AG04449 (cell line): ENCODE measurements around the gene TMPRSS13.

Source experiments
- CTCF ChIA-PET: fragments of 350-600 bp; formaldehyde crosslinking; extraction: SDS; loops from one replicate; lab custom pipeline; 2021; ENCODE audit warnings: antibody characterized with exemption; lab: Yijun Ruan, JAX
- POLR2A ChIA-PET: fragments of 400-600, 350-600 bp; formaldehyde crosslinking; extraction: SDS; loops from one replicate; lab custom pipeline; 2020; ENCODE audit warnings: antibody characterized with exemption, inconsistent platforms; lab: Yijun Ruan, JAX
- DNase-seq: peaks from one replicate; pipeline ENCODE4 v3.0.0-alpha.2; 2010; ENCODE audit warnings: low read depth, low spot score
- H3K4me3 ChIP-seq: 2 replicates; pipeline ENCODE4 v1.5.1; 2011; ENCODE audit warnings: low read depth, mild to moderate bottlenecking, control low read depth, low read length
- CTCF ChIP-seq: IDR thresholded peaks from one replicate; pipeline ENCODE4 v1.5.1; 2011; ENCODE audit warnings: mild to moderate bottlenecking, moderate library complexity, low read length, control low read depth, inconsistent platforms; ENCODE audit not compliant: insufficient read depth; ENCODE audit errors: missing control alignments

TMPRSS13 gene

DNA sequence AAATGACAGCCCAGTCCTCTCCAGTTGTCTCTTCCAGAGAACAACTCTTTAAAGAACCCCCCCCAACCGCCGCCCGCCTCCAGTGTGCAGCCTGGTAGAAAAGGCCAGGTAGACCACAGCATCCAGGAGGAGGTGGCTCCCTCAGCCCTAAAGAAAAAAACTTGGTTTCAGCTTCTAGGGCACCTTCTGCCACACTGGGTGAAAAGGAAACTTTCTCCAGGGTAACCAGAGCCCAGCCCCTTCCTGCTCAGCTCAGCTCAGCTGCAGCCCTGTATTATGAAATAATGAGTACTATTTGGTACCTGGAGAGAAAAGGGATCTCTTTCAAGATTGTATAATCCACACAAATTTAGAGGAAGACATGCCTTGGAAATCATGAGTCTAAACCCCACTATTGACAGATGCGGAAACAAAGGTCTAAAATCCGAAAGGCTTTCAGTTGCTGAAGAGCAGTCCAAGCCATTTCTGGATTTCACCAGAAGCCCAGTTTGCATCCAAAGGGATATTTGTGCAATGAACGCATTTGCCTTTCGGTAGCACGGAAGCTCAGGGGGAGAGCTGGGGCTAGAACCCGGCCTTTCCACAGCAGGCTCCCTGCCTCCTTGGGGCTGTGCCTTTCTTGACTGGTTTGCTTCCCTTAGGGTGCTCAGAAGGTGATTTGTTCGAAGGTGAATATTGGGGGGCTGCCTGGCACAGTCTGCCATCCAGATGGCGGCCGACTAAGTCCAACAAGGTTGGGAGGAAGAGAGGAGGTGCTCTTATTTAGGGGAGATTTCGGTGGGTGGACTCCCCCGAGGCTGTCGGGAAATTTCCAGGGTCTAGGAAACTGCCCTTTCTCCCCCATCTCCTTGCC, 56.0 kb downstream of the TMPRSS13 start:
- ChIA-PET CTCF (interaction anchor here (1.0 to 1.1 kb wide), 2 partner anchors 29 to 31 kb away, joined by 4 to 5 read pairs; no protein-coding TSS in a partner anchor), POLR2A (no interaction called here)
- no peak for DNase-seq
- H3K4me3 ChIP-seq: no peak overlapping the region
- no peak for TF ChIP-seq CTCF

- DNase-seq: no peak
- ChIA-PET POLR2A (no interaction called here), CTCF (interaction anchor here (1.0 to 1.1 kb wide), 2 partner anchors 28 to 30 kb away, joined by 4 to 5 read pairs; no protein-coding TSS in a partner anchor)
- TF ChIP-seq CTCF: no peak
- H3K4me3 ChIP-seq: no peak overlapping the region
Observed at GRCh38 chr11:117872420-117872961, 56.7 kb downstream of the TMPRSS13 start.

DNA sequence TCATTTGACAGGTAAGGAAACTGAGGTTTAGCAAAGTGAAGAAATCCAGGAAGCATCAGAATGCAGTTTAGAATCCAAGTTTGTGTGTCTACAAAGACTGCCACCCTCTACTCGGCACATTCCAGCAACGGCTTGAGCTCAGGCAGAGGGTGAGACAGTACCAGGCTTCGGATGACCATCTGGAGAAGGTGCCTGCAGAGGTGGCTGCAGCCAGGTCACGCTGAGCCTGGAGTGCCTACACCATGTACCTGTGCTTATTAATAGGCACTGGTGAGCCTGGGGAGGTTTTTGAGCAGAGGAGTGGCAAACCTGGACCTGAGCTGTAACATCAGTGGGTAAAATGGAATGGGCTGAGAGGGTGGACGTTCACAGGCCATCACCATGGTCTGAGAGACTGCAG, 57.4 kb downstream of the TMPRSS13 start:
- POLR2A ChIA-PET: no interaction called here
- no peak for TF ChIP-seq CTCF
- DNase-seq: no peak
- H3K4me3 ChIP-seq: no peak overlapping the region
- CTCF ChIA-PET: no interaction called here

DNA sequence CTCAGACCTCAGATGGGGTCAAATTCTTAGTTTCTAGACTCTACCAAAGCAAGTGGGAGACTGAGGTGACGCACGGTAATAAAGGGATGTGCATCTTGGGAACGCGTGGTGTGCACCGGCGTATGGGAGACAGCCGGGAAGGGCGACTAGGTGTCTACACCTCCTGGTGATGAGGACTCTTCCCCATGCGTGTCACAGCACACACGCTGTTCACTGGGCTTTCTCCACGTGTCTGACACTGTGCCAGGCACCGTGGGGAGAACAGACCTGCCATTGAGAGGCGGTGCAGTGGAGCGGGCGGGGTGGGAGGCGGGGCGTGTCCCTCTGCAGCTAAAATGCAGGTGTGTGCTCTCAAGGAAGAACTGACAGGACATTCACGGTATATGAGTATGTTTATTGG, 58.0 kb downstream of the TMPRSS13 start:
- ChIA-PET CTCF (interaction anchor here (0.9 kb wide), 1 partner anchor 28 kb away, joined by 3 read pairs; no protein-coding TSS in a partner anchor), POLR2A (no interaction called here)

DNA sequence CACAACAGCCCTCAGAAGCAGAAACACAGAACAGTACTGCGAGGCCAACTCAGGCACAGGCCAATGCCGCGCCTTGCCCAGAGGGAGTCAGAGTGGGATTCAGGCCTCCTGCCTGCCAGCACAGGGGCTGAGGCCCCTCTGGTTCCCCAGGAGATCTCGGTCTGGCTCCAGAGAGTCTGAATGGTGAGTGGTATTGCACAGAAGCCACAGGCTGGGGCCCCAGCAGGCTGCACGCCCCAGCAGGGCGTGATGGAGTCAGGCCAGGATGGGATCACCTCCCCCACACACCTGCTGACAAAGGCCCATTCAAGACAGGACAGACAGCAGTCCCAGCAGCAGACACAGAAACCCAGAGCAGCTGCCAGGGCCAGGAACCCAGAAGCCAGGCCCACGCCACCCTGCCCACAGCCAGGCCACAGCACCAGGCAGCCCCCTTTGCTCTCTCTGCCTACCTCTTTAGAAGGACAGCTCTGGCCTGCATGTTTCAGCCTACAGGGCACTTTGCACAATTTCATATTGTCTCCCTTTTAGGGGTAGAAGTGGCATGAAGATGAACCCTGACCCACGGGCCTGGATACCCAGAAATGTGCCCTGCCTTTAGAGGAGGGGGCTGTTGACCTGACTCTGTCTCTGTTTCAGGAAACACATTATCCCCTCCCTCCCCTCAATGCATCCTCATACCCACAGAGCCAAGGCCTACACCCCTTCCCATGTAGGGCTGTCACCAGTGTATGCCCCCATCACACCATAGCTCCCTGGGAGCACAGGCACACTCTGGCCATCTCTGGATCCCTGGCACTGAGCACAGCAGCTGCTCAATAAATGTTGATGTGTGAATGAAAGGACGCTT, 58.9 kb downstream of the TMPRSS13 start:
- H3K4me3 ChIP-seq: no peak overlapping the region
- ChIA-PET CTCF (interaction anchor here (0.9 kb wide), 1 partner anchor 27 kb away, joined by 3 read pairs; no protein-coding TSS in a partner anchor), POLR2A (no interaction called here)
- TF ChIP-seq CTCF: no peak
- no peak for DNase-seq

More for the DNA sequence above, 58.0 kb downstream of the TMPRSS13 start:
- no peak overlapping the region for H3K4me3 ChIP-seq
- TF ChIP-seq CTCF: no peak
- DNase-seq: no peak

DNA sequence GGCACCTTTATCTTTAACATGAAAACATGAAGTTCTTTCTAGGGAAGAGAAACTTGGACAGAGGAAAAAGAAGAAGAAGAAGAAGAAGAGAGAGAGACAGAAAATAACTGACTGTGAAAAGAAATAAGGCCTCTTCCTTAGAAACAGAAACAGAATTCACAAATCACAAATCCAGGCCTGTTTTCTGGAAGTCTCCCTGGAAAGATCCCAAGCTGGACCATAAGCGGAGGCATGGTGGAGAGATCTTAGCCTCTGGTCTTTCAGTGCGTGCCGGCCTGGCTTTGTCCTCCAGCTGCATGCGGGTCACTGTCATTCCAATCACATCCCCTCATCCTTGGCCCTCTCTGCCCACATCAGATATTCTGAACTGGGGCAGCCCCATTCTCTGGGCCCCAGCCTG, 59.6 kb downstream of the TMPRSS13 start:
- no peak for TF ChIP-seq CTCF
- CTCF ChIA-PET: no interaction called here
- POLR2A ChIA-PET: no interaction called here
- no peak for DNase-seq
- H3K4me3 ChIP-seq: no peak overlapping the region
